ENCODE data around the gene SPARCL1.

GRCh38 chr4:87575983-87576382, 46.8 kb upstream of the SPARCL1 start:
- TF ChIP-seq CTCF (IDR thresholded peaks at IDR 0.05) (no peak), POLR2A (IDR thresholded peaks at IDR 0.05) (no peak)
